Progenitor cell of endocrine pancreas (in vitro differentiated cells): ENCODE measurements around the gene MICAL1. TPM values are rescaled to one million over a fixed set of nuclear protein-coding genes. Genes with fewer than 3 reads are reported as not detected.

Experiments used
- DNase-seq: peaks from one replicate; pipeline ENCODE4 v3.0.0; 2021; ENCODE audit warnings: low spot score; ENCODE audit not compliant: unreplicated experiment
- H3K27ac Mint-ChIP-seq: 2 replicates; pipeline ENCODE4 v1.8.0; 2021; ENCODE audit warnings: mild to moderate bottlenecking, moderate library complexity, mixed read lengths
- H3K27me3 Mint-ChIP-seq: 2 replicates; pipeline ENCODE4 v1.8.0; 2021; ENCODE audit warnings: mixed read lengths
- H3K36me3 Mint-ChIP-seq: 2 replicates; pipeline ENCODE4 v1.8.0; 2022; ENCODE audit warnings: mixed read lengths; ENCODE audit not compliant: insufficient read depth
- H3K4me1 Mint-ChIP-seq: 2 replicates; pipeline ENCODE4 v1.8.0; 2021; ENCODE audit warnings: low read depth, mixed read lengths
- H3K4me3 Mint-ChIP-seq: 2 replicates; pipeline ENCODE4 v1.8.0; 2021; ENCODE audit warnings: low read depth, mild to moderate bottlenecking, moderate library complexity, mixed read lengths
- H3K9me3 Mint-ChIP-seq: 2 replicates; pipeline ENCODE4 v1.8.0; 2021; ENCODE audit warnings: low read depth, mixed read lengths
- CTCF ChIP-seq: fragments of 200-600 bp; sonication (generic); IDR thresholded peaks from one replicate; pipeline ENCODE4 v1.5.0; 2021; ENCODE audit warnings: antibody characterized with exemption, mild to moderate bottlenecking; ENCODE audit not compliant: unreplicated experiment
- total RNA-seq: library from RNA; stranded (reverse); gene quantifications from 2 replicates; pipeline ENCODE4 v1.2.1, GENCODE V29; 2021

The MICAL1 gene
- total RNA-seq, 1 donor from 2014 or later: 101 TPM

- Mint-ChIP-seq H3K27me3 (no peaks in the 10 kb centered on the region), H3K27ac (no peak overlapping the region), H3K36me3 (peaks cover 16% of the 10 kb centered on the region), H3K9me3 (peaks cover 8% of the 10 kb centered on the region), H3K4me3 (no peak overlapping the region), H3K4me1 (no peaks in the 10 kb centered on the region)
- TF ChIP-seq CTCF: no peak
- DNase-seq: no peak
Observed at GRCh38 chr6:109417646-109418045, 37.9 kb downstream of the MICAL1 start.

DNA sequence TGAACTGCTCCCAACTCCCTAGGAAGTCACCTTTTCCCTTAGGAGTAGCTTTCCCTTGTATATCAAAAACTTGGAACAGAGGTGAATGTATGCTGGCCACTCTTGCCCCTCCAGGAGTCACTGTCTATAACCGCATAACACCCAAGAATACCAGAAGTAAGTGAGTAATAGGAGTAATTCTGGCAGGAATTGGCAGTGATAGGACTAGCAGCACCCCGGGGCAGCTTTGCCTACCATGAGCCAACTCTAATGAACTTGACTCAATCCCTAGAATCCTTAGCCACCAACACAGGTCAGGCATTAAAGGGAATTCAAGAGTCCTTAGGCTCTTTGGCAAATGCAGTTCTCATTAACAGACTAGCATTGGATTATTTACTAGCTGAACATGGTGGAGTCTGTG, 44.5 kb downstream of the MICAL1 start:
- Mint-ChIP-seq H3K27ac (no peak overlapping the region), H3K27me3 (no peaks in the 10 kb centered on the region), H3K4me3 (no peak overlapping the region), H3K4me1 (no peaks in the 10 kb centered on the region), H3K36me3 (peaks cover 20% of the 10 kb centered on the region), H3K9me3 (peaks cover 18% of the 10 kb centered on the region)
- TF ChIP-seq CTCF: no peak
- DNase-seq: no peak

DNA sequence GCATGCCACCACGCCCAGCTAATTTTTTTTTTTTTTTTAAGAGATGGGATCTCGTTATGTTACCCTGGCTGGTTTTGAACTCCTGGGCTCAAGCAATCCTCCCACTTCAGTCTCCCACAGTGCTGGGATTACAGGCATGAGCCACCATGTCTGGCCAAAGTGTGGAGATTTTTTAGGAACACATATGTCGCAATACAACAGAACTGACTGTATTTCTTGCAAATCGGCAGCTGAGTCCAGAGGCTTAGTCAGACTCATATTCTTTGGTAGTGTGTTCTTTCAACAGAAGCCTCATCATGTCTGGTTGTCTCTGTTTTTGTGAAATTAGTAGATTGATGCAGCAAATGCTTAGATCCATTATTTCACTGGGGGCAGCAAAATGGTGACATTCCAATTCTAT, 49.4 kb downstream of the MICAL1 start:
- no peaks in the 10 kb centered on the region for H3K27me3 Mint-ChIP-seq
- H3K9me3 Mint-ChIP-seq: peaks cover 5% of the 10 kb centered on the region

GRCh38 chr6:109397020-109397419, 58.6 kb downstream of the MICAL1 start:
- no peak overlapping the region for H3K27ac Mint-ChIP-seq
- DNase-seq: no peak
- H3K36me3 Mint-ChIP-seq: no peaks in the 10 kb centered on the region
- H3K27me3 Mint-ChIP-seq: peaks cover 8% of the 10 kb centered on the region
- no peaks in the 10 kb centered on the region for H3K9me3 Mint-ChIP-seq
- no peaks in the 10 kb centered on the region for H3K4me1 Mint-ChIP-seq
- H3K4me3 Mint-ChIP-seq: no peak overlapping the region
- peak; percentile 23 for TF ChIP-seq CTCF

More for the DNA sequence above, 49.4 kb downstream of the MICAL1 start:
- Mint-ChIP-seq H3K27ac (no peak overlapping the region), H3K4me3 (no peak overlapping the region), H3K36me3 (peaks cover 4% of the 10 kb centered on the region), H3K4me1 (no peaks in the 10 kb centered on the region)
- no peak for DNase-seq
- no peak for TF ChIP-seq CTCF

DNA sequence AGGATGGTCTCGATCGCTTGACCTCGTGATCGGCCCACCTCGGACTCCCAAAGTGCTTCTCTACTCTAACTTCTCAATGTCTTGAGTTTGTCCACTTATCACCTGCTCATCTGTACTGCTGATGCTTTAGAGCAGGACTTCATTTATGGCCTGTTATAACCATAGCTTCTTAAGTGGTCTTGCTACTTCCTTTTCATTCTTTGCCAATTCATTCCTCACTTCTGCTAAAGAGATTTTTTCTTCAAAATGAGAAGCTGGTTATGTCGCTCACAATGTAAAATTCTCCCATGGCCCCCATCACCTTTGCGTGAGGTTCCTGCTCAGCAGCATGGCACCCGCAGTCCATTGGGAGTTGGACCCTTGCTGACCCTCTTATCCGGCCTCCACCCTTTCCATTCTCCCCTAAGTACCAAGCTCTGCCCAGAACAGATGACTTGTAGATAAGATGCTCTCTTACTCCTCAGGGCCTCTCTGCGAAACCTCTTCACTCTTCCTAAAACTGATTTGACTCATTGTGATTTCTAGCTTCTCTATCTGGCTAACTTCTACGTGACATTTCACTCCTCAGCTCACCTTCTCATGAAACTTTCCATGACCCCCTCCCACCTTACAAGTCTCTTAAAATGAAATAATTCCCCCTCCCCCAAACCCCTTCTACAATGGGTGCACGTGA, 59.4 kb downstream of the MICAL1 start:
- Mint-ChIP-seq H3K27ac (no peak overlapping the region), H3K4me1 (peaks cover 4% of the 10 kb centered on the region), H3K27me3 (peaks cover 8% of the 10 kb centered on the region), H3K4me3 (no peak overlapping the region), H3K36me3 (no peaks in the 10 kb centered on the region), H3K9me3 (no peaks in the 10 kb centered on the region)
- no peak for DNase-seq
- TF ChIP-seq CTCF: no peak

Other genes with a start within 250 kb of the MICAL1 start
- gene CD164, start 73.3 kb downstream of the MICAL1 start, total RNA-seq: 258 and 262 TPM in 2 replicates
- 7.0 and 7.9 TPM in 2 replicates for gene PPIL6, start 15.1 kb downstream of the MICAL1 start, total RNA-seq
- gene SMPD2, start 15.0 kb downstream of the MICAL1 start, total RNA-seq: 13.6 and 17.5 TPM in 2 replicates
- gene ZBTB24, start 27.4 kb upstream of the MICAL1 start, total RNA-seq: 10.8 and 11.4 TPM in 2 replicates
- 12.8 and 16.4 TPM in 2 replicates for gene AK9, start 235.4 kb upstream of the MICAL1 start, total RNA-seq
- 30.0 and 31.0 TPM in 2 replicates for gene FIG4, start 235.5 kb upstream of the MICAL1 start, total RNA-seq